Medulla oblongata (tissue), 1 donor: ENCODE measurements around the gene AP2S1.
"Not testable (repeated sequence)": the region's sequence is repeated elsewhere in the genome, so short reads cannot be mapped to it uniquely, and the experiment has no call there.

Source experiments
- DNase-seq: peaks from one replicate; pipeline ENCODE4 v3.0.0-alpha.2; 2015; ENCODE audit errors: extremely low spot score

Gene AP2S1

DNA sequence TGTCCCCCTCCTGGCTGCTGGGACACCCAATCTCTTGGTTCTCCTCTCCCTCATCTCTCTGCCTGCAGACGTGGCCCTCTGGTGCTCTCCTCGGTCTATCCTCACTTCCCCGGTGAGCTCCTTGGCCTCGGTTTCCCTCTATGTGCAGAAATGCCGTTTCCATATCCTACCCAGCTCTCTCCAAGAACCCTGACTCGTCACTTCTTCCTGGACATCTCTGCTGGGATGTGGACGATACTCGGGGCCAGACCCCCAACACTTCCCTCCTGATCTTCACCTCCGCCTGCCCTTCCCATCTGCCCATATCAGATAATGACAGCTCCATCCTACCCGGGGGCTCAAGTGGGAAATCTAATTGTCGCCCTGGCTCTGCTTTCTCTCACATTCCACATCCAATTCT is 7.9 kb downstream of the AP2S1 start:
- no peak for DNase-seq

DNA sequence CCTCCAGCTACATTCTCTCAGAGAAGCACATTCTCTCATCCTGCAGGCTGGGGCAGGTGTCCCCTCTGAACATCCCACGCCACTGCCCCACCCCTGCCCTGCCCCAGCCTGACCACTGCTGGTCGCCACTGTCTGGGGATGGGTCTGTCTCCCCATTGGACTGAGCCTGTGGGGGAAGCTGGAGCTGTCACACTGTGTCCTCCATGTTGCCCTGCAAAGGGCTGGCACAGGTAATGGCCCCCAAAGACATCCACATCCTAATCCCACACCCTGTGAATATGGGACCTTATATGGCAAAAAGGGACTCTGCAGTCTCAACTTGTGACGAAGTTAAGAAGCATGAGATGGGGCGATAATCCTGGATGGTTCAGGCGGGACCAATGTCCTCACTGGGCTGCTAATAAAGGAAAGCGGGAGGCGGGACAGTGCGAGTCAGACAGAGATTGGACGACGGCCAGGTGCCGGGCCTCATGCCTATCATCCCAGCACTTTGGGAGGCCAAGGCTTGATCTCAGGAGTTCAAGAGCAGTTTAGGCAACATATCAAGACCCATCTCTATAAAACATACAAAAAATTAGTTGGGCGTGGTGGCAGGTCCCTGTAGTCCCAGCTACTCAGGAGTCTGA is 9.1 kb downstream of the AP2S1 start:
- no peak for DNase-seq

DNA sequence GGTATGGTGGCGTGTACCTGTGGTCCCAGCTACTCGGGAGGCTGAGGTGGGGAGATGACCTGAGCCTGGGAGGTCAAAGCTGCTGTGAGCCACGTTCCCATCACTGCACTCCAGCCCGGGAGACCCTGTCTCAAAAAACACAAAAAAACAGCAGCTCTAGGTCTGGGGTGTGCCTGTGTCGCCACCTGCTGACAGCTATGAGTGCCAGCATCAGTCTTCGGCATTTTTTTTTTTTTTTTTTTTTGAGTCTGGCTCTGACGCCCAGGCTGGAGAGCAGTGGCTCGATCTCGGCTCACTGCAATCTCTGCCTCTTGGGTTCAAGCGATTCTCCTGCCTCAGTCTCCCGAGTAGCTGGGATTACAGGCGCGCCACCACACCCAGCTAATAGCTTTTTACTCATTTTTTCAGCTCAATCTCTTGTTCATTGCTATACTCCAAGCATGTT is 10.1 kb downstream of the AP2S1 start:
- DNase-seq = peak; percentile 72

DNA sequence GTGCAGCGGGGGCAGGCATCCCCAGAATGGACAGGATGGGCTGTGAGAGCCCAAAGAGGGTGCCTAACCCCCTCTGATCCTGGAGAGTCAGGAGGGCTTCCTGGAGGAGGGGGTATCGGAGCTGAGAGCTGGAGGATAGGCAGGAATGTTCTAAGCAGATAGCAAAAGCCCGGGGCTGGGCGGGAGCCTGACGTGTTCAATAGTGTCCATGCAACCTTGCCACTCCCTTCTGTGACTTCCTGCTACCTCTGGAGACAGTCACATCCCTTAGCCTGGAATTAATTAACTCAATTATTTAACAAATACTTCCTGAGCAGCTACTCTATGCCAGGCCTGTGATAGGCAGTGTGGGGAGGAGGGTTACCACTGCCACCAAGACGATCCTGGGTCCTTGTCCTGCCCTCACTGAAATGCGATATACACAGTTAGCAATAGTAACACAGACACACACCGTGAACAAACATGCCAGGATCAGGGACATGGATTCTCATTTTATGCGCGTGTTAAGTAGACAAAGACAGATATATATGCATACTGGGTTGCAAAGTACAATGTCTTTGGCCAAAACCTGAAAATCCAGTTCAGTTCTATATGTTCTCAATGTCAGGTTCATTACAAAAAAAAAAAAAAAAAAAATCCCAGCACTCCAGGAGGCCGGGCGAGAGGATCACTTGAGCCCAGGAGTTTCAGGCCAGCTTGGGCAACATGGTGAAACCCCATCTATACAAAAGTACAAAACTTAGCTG is 10.7 kb downstream of the AP2S1 start:
- DNase-seq = no peak

DNA sequence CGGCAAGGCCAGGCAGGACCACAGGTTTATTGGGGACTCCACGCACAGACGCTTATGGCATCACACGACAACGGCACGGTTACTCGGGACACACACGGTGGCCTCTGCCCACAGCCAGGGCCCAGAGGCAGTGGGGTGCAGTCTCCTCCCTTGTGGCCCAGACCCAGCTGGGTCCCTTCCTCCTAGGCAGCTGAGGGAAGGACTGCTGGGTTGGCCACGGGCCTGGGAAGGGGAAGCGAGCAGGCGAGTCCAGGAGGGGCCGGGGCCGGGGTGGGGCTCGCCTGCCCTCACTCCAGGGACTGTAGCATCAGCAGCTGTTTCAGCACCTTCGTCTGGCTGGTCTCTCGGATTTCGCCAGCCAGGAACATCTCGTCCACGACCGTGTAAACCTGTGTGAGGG is 12.5 kb downstream of the AP2S1 start:
- no peak for DNase-seq

DNA sequence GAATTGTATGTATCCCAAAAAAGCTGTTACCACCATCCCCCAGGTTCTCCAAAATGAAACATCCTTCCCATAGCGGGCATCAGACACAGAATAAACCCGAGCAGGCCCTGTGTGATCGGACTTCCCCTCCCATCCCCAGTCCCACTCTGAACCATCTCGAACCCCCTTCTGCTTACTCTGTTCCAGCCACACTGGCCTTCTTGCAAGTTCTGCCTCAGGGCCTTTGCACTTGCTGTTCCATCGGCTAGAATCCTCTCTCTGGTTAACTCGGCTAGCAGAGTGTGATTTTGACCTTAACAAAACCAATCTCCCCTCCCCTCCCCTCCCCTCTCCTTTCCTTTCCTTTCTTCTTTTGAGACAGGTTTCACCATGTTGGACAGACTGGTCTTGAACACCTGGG is 15.7 kb downstream of the AP2S1 start:
- DNase-seq = no peak

DNA sequence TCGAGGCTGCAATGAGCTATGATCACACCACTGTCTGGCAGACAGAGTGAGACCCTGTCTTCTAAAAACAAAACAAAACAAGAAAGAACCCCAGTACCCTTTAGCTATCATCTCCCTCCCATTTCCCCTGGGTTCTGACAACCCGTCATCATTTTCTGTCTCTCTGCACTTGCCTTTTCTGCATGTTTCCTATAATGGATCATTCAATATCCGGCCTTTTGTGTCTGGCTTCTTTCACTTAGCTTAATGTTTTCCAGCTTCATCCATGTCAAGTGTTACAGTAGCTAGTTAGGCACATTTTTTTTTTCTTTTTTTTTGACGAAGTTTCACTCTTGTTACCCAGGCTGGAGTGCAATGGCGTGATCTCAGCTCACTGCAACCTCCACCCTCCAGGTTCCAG is 16.5 kb downstream of the AP2S1 start:
- DNase-seq = no peak

- DNase-seq = no peak
Observed at GRCh38 chr19:46830864-46831263, 19.8 kb downstream of the AP2S1 start.

DNA sequence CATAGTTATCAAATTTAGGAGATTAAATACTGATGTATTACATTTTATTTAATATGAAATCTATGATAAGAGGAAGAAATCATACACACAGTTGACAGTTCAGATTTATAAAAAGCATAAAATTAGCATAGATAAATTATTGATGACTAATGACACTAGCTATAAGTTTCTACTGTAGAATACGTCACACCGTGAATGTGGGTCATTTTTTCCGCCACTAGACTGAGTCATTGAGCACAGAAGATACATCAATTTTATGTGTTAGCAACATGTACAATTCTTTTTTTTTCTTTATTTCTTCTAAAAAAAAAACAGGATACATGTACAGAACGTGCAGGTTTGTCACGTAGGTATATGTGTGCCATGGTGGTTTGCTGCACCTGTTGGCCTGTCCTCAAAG is 22.2 kb downstream of the AP2S1 start:
- no peak for DNase-seq

DNA sequence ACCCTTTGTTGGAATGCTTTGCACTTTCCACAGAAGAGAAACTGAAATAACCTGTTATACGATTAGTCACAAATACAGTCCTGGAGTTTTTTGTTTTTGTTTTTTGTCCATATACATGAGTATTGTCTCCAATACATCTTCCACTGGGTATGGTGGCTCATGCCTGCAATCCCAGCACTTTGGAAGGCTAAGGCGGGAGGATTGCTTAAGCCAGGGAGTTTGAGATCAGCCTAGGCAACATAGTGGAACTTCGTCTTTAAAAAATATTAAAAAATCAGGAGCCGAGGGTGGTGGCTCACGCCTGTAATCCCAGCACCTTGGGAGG is 25.0 kb downstream of the AP2S1 start:
- DNase-seq = no peak

GRCh38 chr19:46824890-46825730 is 25.5 kb downstream of the AP2S1 start:
- peak; percentile 60 for DNase-seq

- DNase-seq = no peak
Observed at GRCh38 chr19:46823049-46823448, 27.6 kb downstream of the AP2S1 start.

DNA sequence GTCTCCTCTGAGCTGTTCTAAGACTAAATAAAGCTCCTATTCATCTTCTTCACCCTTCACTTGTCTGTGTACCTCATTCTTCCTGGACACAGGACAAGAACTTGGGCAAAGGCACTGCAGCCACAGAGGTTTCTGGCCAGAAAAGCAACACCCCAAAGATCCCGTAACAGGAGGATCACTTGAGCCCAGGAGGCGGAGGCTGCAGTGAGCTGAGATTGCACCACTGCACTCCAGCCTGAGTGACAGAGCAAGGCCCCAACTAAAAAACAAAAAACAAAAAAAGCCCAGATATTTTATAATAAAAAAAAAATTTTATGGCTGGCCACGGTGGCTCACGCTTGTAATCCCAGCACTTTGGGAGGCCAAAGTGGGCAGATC is 28.2 kb downstream of the AP2S1 start:
- DNase-seq = not testable (repeated sequence)

DNA sequence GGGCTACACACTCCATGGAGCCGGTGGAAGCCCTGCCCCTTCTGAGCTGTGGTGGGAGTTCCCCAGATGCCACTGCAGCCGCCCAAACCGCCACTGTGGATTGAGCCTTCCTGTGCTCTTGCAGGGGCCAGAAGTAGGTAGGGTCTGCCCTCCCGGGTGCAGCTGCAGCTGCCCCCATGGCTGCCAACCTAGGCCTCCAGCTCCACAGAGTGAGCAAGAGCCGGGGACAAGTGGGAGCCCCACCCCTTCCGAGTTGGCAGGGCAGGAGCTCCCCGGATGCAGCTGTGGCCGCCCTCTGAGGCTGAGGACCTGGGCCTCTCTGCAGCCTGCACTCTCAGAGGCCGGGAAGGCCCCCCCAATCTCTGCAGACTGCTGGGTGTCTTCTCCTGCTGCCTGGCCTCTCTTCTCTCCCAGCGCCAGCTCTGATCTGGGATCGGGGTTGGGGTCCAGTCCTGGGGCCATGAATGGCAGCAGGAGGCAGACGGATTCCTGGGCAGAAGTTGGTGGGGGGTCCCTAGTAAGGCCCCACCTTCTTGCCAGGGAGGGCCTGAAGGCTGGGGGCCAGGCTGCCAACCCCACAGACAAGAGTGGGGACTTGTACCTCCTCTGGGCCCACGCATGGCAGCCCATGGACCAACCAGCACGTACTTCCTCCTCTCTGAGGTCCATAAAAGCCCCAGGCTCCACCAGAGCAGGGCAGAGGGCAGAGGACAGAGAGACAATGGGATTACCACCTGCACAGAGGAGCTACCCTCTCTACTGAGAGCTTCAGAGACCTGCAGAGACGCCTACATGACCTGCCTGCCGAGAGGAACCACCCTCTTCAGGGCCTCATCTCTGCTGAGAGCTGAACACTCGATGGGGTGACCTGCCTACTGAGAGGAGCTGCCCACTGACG is 28.9 kb downstream of the AP2S1 start:
- no peak for DNase-seq

DNA sequence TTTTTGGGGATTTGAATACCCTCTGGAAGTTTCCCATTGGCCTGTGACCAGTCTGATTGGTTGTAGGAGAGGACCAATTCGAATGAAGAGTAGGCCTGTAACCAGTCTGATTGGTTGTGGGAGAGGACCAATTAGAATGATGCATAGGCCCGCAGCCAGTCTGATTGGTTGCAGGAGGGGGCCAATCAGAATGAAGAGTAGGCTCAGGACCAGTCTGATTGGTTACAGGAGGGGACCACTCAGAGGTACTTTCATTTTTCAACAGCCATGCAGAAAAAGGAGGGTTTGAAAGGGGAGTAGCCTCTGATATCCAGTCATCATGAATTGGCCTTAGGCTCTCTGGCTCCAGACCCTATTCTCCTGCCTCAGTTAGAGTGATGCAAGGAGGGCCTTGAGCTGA is 31.8 kb downstream of the AP2S1 start:
- no peak for DNase-seq

DNA sequence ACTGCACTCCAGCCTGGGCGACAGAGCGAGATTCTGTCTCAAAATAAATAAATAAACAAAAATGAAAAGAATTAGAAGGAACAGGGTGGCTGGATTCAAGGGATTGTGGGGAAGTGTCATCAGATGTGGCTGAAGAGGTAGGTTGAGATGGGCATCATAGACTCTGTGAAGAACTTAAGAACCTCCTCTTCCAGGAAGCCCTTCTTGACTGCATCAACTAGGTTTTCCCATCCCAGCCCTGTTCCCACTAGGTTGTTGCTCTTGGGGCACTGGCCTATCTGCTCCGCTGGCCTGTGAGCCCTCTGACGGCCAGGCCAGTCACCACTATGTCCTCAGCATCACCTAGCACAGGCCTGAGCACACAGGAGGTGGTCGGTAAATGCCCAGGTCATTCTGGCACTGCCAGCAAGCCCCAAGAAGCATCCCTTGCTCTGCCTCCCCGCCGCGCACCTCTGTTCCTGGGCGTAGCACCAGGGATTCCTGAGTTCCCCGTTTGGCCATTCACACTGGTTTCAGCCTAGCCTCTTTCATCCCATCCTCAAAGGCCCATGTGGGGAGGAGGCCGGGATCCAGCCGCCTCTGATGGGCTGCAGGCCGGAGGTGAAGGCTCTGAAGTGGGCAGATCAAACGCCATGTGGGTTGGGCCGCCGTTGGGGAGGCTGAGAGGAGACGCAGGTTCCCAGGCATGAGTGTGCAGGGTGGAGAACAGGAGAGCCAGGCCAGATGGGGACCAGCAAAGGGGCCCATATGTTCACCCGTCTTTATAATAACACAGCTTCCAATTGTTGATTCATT is 34.6 kb downstream of the AP2S1 start:
- no peak for DNase-seq

DNA sequence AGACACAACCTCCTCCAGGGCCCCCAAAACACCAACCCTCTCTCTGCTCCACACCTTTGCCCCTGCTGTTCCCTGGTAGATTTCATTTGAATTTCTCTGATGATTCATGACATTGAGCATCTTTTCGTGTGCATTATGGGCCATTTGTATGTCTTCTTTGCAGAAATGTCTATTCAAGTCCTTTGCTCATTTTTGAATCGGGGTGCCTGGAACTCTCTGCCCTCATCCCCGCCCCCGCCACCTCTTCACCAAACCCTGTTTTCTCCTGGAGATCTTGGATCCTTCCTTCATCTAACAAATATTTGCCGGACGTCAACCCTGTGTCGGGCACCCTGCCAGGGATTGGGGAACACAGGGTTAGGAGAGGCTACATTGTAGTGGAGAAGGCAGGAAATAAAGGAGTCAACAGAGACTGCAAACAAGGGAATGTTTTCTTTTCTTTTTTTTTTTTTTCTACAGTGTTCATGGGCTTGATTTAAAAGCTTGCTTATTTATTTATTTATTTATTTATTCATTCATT is 36.7 kb downstream of the AP2S1 start:
- DNase-seq = peak; percentile 29

DNA sequence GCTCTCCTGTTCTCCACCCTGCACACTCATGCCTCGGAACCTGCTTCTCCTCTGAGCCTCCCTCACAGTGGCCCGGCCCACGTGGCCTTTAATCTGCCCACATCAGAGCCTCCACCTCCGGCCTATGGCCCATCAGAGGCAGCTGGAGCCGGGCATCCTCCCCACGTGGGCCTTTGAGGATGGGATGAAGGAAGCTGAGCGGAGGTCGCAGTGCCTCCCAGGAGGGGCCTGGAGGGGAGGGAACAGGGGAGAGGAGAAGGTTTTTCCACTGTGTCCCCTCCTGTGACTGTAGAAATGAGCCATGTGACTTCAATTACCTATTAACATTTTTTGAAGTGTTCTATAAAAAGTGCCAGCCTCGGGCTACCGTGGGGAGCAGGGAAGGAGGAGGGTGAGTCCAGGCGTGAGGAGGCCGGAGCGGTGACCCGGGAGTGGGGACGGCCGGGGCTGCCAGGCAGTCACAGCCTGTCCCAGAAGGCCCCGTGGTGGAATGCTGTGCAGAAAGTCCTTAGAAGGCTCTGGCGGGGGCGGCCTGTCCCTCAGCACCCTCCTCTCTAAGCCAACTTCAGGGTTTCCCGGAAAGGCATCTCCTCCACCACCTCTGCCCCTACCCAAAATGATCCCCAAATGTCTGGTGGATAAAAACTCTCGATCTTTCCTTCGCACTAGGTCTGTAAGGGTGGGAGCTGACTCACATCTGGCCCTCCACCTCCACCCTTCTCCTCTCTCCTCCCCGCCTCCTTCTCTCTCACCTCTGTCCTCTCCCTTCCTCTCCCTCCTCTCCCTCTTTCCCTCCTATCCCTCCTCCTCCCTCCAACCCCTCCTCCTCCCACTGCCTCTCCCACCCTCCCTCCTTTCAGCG is 37.4 kb downstream of the AP2S1 start:
- DNase-seq = no peak

GRCh38 chr19:46809534-46810272 is 40.9 kb downstream of the AP2S1 start:
- DNase-seq = no peak
